Activated CD8-positive, alpha-beta T cell treated with anti-CD3 and anti-CD28 coated beads for 36 hours (primary cell): ENCODE measurements around the gene SUCLG1. TPM values are rescaled to one million over a fixed set of nuclear protein-coding genes. Genes with fewer than 3 reads are reported as not detected.

Source experiments
- ATAC-seq: fragments of 200-7000 bp; cut with Tn5 transposase; one replicate; pipeline ENCODE4 v1.10.0; 2021; ENCODE audit warnings: mild to moderate bottlenecking, moderate library complexity
- CTCF ChIA-PET: fragments of 350-600 bp; sonication (Branson Sonifier 250); formaldehyde crosslinking; loops from one replicate; lab custom pipeline; 2021; ENCODE audit warnings: antibody characterized with exemption; lab: Charles Lee
- POLR2A ChIA-PET: fragments of 350-600 bp; sonication (Branson Sonifier 250); formaldehyde crosslinking; loops from one replicate; lab custom pipeline; 2021; ENCODE audit warnings: antibody characterized with exemption; lab: Charles Lee
- DNase-seq: peaks from one replicate; pipeline ENCODE4 v3.0.0-alpha.2; 2020
- H3K27ac Mint-ChIP-seq: one replicate; pipeline ENCODE4 v1.8.0; 2021; ENCODE audit warnings: mild to moderate bottlenecking, mixed read lengths
- H3K27me3 Mint-ChIP-seq: one replicate; pipeline ENCODE4 v1.8.0; 2021; ENCODE audit warnings: mixed read lengths
- H3K36me3 Mint-ChIP-seq: one replicate; pipeline ENCODE4 v1.8.0; 2021; ENCODE audit warnings: low read depth, mixed read lengths
- H3K4me1 Mint-ChIP-seq: one replicate; pipeline ENCODE4 v1.8.0; 2021; ENCODE audit warnings: low read depth, mixed read lengths
- H3K4me3 Mint-ChIP-seq: one replicate; pipeline ENCODE4 v1.8.0; 2021; ENCODE audit warnings: mild to moderate bottlenecking, moderate library complexity, mixed read lengths
- H3K9me3 Mint-ChIP-seq: one replicate; pipeline ENCODE4 v1.8.0; 2021; ENCODE audit warnings: mixed read lengths
- CTCF ChIP-seq: fragments of 200-600 bp; IDR thresholded peaks from one replicate; pipeline ENCODE4 v1.8.0; 2022; ENCODE audit warnings: antibody characterized with exemption, mild to moderate bottlenecking
- intact Hi-C: fragments of 100-400 bp; cut with micrococcal nuclease; formaldehyde crosslinking; loops from one replicate; pipeline ENCODE4 v1.10.0; 2022
- total RNA-seq, 2 experiments: library from RNA; stranded (reverse); gene quantifications; one replicate each; pipeline ENCODE4 v1.2.3, GENCODE V29; 2021

The SUCLG1 gene
- total RNA-seq, 2 experiments from 2014 or later: 69.0 to 69.1 TPM

- TF ChIP-seq CTCF: no peak
- DNase-seq (no peak), ATAC-seq (no peak)
- no peaks in the 10 kb centered on the region for H3K27me3 Mint-ChIP-seq
- CTCF ChIA-PET: interaction anchor here (1.2 kb wide), 1 partner anchor 68 kb away, joined by 3 read pairs; no protein-coding TSS in a partner anchor
- H3K4me3 Mint-ChIP-seq: no peak overlapping the region
- intact Hi-C loops: no loop called here
- POLR2A ChIA-PET: no interaction called here
- H3K9me3 Mint-ChIP-seq: peaks cover 3% of the 10 kb centered on the region
- H3K36me3 Mint-ChIP-seq: no peaks in the 10 kb centered on the region
- no peaks in the 10 kb centered on the region for H3K4me1 Mint-ChIP-seq
- H3K27ac Mint-ChIP-seq: no peak overlapping the region
These were observed 64.5 kb downstream of the SUCLG1 start for GRCh38 chr2:84394628-84395027.

GRCh38 chr2:84393829-84394228 lies 65.3 kb downstream of the SUCLG1 start:
- POLR2A ChIA-PET: no interaction called here
- TF ChIP-seq CTCF: no peak
- Mint-ChIP-seq H3K4me3 (no peak overlapping the region), H3K27ac (no peak overlapping the region), H3K9me3 (peaks cover 3% of the 10 kb centered on the region), H3K36me3 (no peaks in the 10 kb centered on the region), H3K4me1 (no peaks in the 10 kb centered on the region), H3K27me3 (no peaks in the 10 kb centered on the region)
- intact Hi-C loops: no loop called here
- CTCF ChIA-PET: interaction anchor here (1.2 kb wide), 1 partner anchor 67 kb away, joined by 3 read pairs; no protein-coding TSS in a partner anchor
- ATAC-seq (no peak), DNase-seq (no peak)

- ChIA-PET POLR2A (interaction anchor here (0.9 kb wide), 1 partner anchor 11 kb away, joined by 3 read pairs; no protein-coding TSS in a partner anchor), CTCF (no interaction called here)
- H3K9me3 Mint-ChIP-seq: peaks cover 3% of the 10 kb centered on the region
- H3K4me3 Mint-ChIP-seq: no peak overlapping the region
- intact Hi-C loops: no loop called here
- TF ChIP-seq CTCF: no peak
- no peaks in the 10 kb centered on the region for H3K36me3 Mint-ChIP-seq
- no peak overlapping the region for H3K27ac Mint-ChIP-seq
- H3K27me3 Mint-ChIP-seq: peaks cover 18% of the 10 kb centered on the region
- ATAC-seq (no peak), DNase-seq (no peak)
- H3K4me1 Mint-ChIP-seq: no peaks in the 10 kb centered on the region
These were observed 69.3 kb downstream of the SUCLG1 start for GRCh38 chr2:84389794-84390193.

GRCh38 chr2:84388921-84389490 lies 70.1 kb downstream of the SUCLG1 start:
- ATAC-seq (no peak), DNase-seq (no peak)
- POLR2A ChIA-PET: interaction anchor here (0.9 kb wide), 1 partner anchor 10 kb away, joined by 3 read pairs; no protein-coding TSS in a partner anchor
- CTCF ChIA-PET: no interaction called here
- no peak for TF ChIP-seq CTCF
- no peak overlapping the region for H3K27ac Mint-ChIP-seq
- intact Hi-C loops: no loop called here
- no peak overlapping the region for H3K4me3 Mint-ChIP-seq
- no peaks in the 10 kb centered on the region for H3K4me1 Mint-ChIP-seq
- H3K9me3 Mint-ChIP-seq: peaks cover 3% of the 10 kb centered on the region
- peaks cover 21% of the 10 kb centered on the region for H3K27me3 Mint-ChIP-seq
- H3K36me3 Mint-ChIP-seq: no peaks in the 10 kb centered on the region

GRCh38 chr2:84388133-84388532 lies 70.9 kb downstream of the SUCLG1 start:
- no peak for ATAC-seq
- Mint-ChIP-seq H3K9me3 (peaks cover 3% of the 10 kb centered on the region), H3K4me1 (no peaks in the 10 kb centered on the region), H3K4me3 (no peak overlapping the region), H3K27me3 (peaks cover 23% of the 10 kb centered on the region), H3K36me3 (no peaks in the 10 kb centered on the region), H3K27ac (no peak overlapping the region)
- POLR2A ChIA-PET: no interaction called here
- CTCF ChIA-PET: no interaction called here
- intact Hi-C loops: no loop called here
- no peak for TF ChIP-seq CTCF
- no peak for DNase-seq
